LHCN-M2 (cell line): ENCODE measurements around the gene PROSER2. TPM values are rescaled to one million over a fixed set of nuclear protein-coding genes. Genes with fewer than 3 reads are reported as not detected.
A peak's percentile ranks its signal among the peaks of the same experiment; 100 is the strongest.

Experiments
- DNase-seq: peaks from one replicate; pipeline ENCODE4 v3.0.0-alpha.2; 2012; ENCODE audit warnings: low read depth
- total RNA-seq: library from RNA; depleted of rRNA; stranded (reverse); fragments of >200 nt; gene quantifications from 2 replicates; pipeline ENCODE4 v1.2.3, GENCODE V29; 2014

The PROSER2 gene
- total RNA-seq, 1 experiment from 2014 or later, result 6.9 TPM

- DNase-seq, result no peak
Measured at GRCh38 chr10:11866199-11866925, 43.2 kb downstream of the PROSER2 start.

GRCh38 chr10:11869219-11869618, 46.1 kb downstream of the PROSER2 start:
- no peak for DNase-seq

GRCh38 chr10:11869743-11870460, 46.7 kb downstream of the PROSER2 start:
- no peak for DNase-seq

- DNase-seq, result no peak
Measured at GRCh38 chr10:11870461-11870780, 47.3 kb downstream of the PROSER2 start.

GRCh38 chr10:11870900-11871400, 47.8 kb downstream of the PROSER2 start:
- DNase-seq, result no peak

- no peak for DNase-seq
Measured at GRCh38 chr10:11871466-11871865, 48.3 kb downstream of the PROSER2 start.

GRCh38 chr10:11874568-11875493, 51.7 kb downstream of the PROSER2 start:
- DNase-seq, result no peak

- DNase-seq, result peak; percentile 93
Measured at GRCh38 chr10:11875494-11876281, 52.5 kb downstream of the PROSER2 start.

GRCh38 chr10:11876324-11876723, 53.2 kb downstream of the PROSER2 start:
- no peak for DNase-seq

- DNase-seq, result no peak
Measured at GRCh38 chr10:11876805-11877590, 53.8 kb downstream of the PROSER2 start.

- no peak for DNase-seq
Measured at GRCh38 chr10:11877591-11877905, 54.4 kb downstream of the PROSER2 start.

GRCh38 chr10:11878776-11879175, 55.6 kb downstream of the PROSER2 start:
- DNase-seq, result no peak

- no peak for DNase-seq
Measured at GRCh38 chr10:11879387-11880094, 56.4 kb downstream of the PROSER2 start.

- DNase-seq, result no peak
Measured at GRCh38 chr10:11880151-11881029, 57.2 kb downstream of the PROSER2 start.

- DNase-seq, result no peak
Measured at GRCh38 chr10:11881030-11881476, 57.9 kb downstream of the PROSER2 start.

GRCh38 chr10:11881477-11882417, 58.6 kb downstream of the PROSER2 start:
- DNase-seq, result no peak

GRCh38 chr10:11882646-11883375, 59.7 kb downstream of the PROSER2 start:
- no peak for DNase-seq
